ENCODE results near the gene BMERB1. TPM values are rescaled to one million over a fixed set of nuclear protein-coding genes. Genes with fewer than 3 reads are reported as not detected.

The BMERB1 gene
- total and polyA plus RNA-seq, 9 of the 15 experiments (the other 6 are each of a cell fraction or from before 2014, with no cell fraction given): 0.29 to 2.9 (median 0.94) TPM

DNA sequence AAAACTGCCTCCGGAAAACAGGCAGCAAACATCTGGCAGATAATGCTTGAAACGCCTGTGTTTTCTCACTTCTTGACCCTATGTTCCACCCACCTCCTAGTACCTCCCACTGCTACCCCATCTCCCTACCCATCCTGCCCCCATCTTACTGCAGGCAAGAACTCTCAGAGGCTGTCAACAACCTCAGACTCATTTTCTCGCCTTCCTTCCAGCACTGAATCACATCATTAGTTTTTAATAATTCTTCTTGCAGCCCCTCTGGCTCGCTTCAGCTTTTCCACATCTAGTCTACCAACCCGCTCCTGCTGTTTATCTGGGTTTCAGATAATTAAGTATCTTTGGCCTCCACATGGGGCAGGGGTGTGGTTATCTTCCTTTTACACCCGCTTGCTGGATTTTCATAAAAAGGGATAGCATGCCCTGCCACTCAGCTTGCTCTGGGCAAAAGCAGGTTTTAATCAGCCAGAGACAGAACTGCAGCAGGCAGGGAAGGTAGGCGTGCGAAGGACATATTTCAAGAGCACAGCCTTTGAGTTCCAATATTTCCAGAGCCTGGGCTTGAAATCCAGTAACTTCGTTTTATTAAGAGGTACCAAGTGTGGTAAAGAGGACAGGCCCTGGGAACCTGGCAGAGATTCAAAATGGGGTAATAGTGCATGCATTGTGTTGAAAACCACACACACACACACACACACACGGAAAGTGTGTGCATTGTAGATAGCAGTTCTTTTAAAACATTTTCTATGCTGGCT, 87.5 kb downstream of the BMERB1 start (continued):
- TF ChIP-seq ZNF639 (CRISPR knock-in tag; conservative IDR thresholded peaks at IDR 0.05 in 1 of 2, IDR thresholded peaks at IDR 0.05 in 1 of 2) (peak in 1 of 2 experiments; percentile 91; a peak in 2 of 4 replicates), MED1 (CRISPR knock-in tag; IDR thresholded peaks at IDR 0.05; ENCODE audit: borderline replicate concordance) (no peak), ELF2 (CRISPR knock-in tag; IDR thresholded peaks at IDR 0.05) (no peak), MTA3 (IDR thresholded peaks at IDR 0.05; ENCODE audit: borderline replicate concordance) (peak; percentile 62; the same call in 1 of the 2 replicates), CSDE1 (IDR thresholded peaks at IDR 0.05) (no peak), SAP30 (IDR thresholded peaks at IDR 0.05; ENCODE audit: borderline replicate concordance, insufficient read depth, low read depth, low read length, poor library complexity, severe bottlenecking) (no peak), SRSF3 (IDR thresholded peaks at IDR 0.05; ENCODE audit: insufficient read depth, low read length) (no peak), GATAD2A (IDR thresholded peaks at IDR 0.05) (no peak; the same call in 1 of the 2 replicates), ZBTB7A (IDR thresholded peaks at IDR 0.05; ENCODE audit: borderline replicate concordance, control insufficient read depth, low read depth, low read length) (peak; percentile 51; the same call in 1 of the 2 replicates), ZNF324 (CRISPR knock-in tag; IDR thresholded peaks at IDR 0.05) (no peak), CBX1 (IDR thresholded peaks at IDR 0.05; ENCODE audit: low read depth) (no peak; the same call in 1 of the 2 replicates)
- TF ChIP-seq, protein P1, sequence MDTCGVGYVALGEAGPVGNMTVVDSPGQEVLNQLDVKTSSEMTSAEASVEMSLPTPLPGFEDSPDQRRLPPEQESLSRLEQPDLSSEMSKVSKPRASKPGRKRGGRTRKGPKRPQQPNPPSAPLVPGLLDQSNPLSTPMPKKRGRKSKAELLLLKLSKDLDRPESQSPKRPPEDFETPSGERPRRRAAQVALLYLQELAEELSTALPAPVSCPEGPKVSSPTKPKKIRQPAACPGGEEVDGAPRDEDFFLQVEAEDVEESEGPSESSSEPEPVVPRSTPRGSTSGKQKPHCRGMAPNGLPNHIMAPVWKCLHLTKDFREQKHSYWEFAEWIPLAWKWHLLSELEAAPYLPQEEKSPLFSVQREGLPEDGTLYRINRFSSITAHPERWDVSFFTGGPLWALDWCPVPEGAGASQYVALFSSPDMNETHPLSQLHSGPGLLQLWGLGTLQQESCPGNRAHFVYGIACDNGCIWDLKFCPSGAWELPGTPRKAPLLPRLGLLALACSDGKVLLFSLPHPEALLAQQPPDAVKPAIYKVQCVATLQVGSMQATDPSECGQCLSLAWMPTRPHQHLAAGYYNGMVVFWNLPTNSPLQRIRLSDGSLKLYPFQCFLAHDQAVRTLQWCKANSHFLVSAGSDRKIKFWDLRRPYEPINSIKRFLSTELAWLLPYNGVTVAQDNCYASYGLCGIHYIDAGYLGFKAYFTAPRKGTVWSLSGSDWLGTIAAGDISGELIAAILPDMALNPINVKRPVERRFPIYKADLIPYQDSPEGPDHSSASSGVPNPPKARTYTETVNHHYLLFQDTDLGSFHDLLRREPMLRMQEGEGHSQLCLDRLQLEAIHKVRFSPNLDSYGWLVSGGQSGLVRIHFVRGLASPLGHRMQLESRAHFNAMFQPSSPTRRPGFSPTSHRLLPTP (IDR thresholded peaks at IDR 0.05; ENCODE audit: borderline replicate concordance, extremely low read depth, insufficient read length): no peak
- TF ChIP-seq, protein P2, sequence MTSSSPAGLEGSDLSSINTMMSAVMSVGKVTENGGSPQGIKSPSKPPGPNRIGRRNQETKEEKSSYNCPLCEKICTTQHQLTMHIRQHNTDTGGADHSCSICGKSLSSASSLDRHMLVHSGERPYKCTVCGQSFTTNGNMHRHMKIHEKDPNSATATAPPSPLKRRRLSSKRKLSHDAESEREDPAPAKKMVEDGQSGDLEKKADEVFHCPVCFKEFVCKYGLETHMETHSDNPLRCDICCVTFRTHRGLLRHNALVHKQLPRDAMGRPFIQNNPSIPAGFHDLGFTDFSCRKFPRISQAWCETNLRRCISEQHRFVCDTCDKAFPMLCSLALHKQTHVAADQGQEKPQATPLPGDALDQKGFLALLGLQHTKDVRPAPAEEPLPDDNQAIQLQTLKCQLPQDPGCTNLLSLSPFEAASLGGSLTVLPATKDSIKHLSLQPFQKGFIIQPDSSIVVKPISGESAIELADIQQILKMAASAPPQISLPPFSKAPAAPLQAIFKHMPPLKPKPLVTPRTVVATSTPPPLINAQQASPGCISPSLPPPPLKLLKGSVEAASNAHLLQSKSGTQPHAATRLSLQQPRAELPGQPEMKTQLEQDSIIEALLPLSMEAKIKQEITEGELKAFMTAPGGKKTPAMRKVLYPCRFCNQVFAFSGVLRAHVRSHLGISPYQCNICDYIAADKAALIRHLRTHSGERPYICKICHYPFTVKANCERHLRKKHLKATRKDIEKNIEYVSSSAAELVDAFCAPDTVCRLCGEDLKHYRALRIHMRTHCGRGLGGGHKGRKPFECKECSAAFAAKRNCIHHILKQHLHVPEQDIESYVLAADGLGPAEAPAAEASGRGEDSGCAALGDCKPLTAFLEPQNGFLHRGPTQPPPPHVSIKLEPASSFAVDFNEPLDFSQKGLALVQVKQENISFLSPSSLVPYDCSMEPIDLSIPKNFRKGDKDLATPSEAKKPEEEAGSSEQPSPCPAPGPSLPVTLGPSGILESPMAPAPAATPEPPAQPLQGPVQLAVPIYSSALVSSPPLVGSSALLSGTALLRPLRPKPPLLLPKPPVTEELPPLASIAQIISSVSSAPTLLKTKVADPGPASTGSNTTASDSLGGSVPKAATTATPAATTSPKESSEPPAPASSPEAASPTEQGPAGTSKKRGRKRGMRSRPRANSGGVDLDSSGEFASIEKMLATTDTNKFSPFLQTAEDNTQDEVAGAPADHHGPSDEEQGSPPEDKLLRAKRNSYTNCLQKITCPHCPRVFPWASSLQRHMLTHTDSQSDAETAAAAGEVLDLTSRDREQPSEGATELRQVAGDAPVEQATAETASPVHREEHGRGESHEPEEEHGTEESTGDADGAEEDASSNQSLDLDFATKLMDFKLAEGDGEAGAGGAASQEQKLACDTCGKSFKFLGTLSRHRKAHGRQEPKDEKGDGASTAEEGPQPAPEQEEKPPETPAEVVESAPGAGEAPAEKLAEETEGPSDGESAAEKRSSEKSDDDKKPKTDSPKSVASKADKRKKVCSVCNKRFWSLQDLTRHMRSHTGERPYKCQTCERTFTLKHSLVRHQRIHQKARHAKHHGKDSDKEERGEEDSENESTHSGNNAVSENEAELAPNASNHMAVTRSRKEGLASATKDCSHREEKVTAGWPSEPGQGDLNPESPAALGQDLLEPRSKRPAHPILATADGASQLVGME (CRISPR knock-in tag; IDR thresholded peaks at IDR 0.05): no peak
- TF ChIP-seq, protein P3, sequence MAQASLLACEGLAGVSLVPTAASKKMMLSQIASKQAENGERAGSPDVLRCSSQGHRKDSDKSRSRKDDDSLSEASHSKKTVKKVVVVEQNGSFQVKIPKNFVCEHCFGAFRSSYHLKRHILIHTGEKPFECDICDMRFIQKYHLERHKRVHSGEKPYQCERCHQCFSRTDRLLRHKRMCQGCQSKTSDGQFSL (CRISPR knock-in tag; IDR thresholded peaks at IDR 0.05): no peak
- TF ChIP-seq, protein P3 (tag; IDR thresholded peaks at IDR 0.05): no peak

Measured in K562 (cell line).